HG02973 (cell line): Measurements from ENCODE around the gene TWF2.

Experiments
- ATAC-seq: cut with Tn5 transposase; IDR thresholded peaks from one replicate; pipeline ENCODE4 v1.9.1; 2021; ENCODE audit warnings: moderate library complexity; ENCODE audit not compliant: unreplicated experiment

TWF2 gene

GRCh38 chr3:52184690-52185089, 54.3 kb downstream of the TWF2 start:
- no peak for ATAC-seq

- ATAC-seq: no peak
Measured at GRCh38 chr3:52183786-52184445, 55.0 kb downstream of the TWF2 start.

GRCh38 chr3:52182691-52183090, 56.3 kb downstream of the TWF2 start:
- no peak for ATAC-seq

GRCh38 chr3:52182196-52182595, 56.8 kb downstream of the TWF2 start:
- no peak for ATAC-seq

GRCh38 chr3:52181543-52181942, 57.4 kb downstream of the TWF2 start:
- no peak for ATAC-seq
